DOHH2 (cell line): ENCODE results near the gene MED12L.

Source experiments
- H3F3A ChIP-seq: fragments of 200-600 bp; sonication (generic), shearing (Covaris generic); 2 replicates; pipeline ENCODE4 v1.6.0; 2016; ENCODE audit warnings: antibody characterized with exemption, mild to moderate bottlenecking; ENCODE audit not compliant: control insufficient read depth, insufficient read depth
- H3K27ac ChIP-seq: fragments of 200-600 bp; sonication (generic); 2 replicates; pipeline ENCODE4 v1.5.1; 2014; ENCODE audit warnings: low read depth, mild to moderate bottlenecking, low read length, moderate library complexity
- H3K27me3 ChIP-seq: fragments of 200-600 bp; sonication (generic); 2 replicates; pipeline ENCODE4 v1.6.1; 2014; ENCODE audit warnings: mild to moderate bottlenecking, low read length, mixed read lengths; ENCODE audit not compliant: control insufficient read depth
- H3K36me3 ChIP-seq: fragments of 200-600 bp; sonication (generic); 2 replicates; pipeline ENCODE4 v1.6.1; 2014; ENCODE audit warnings: mild to moderate bottlenecking, low read length, moderate library complexity, mixed read lengths; ENCODE audit not compliant: control insufficient read depth
- H3K4me1 ChIP-seq: fragments of 200-600 bp; sonication (generic); 2 replicates; pipeline ENCODE4 v1.6.1; 2014; ENCODE audit warnings: mild to moderate bottlenecking, low read length, mixed read lengths; ENCODE audit not compliant: control insufficient read depth
- H3K4me2 ChIP-seq: fragments of 200-600 bp; sonication (generic); 2 replicates; pipeline ENCODE4 v1.6.0; 2014; ENCODE audit warnings: mild to moderate bottlenecking, low read length, moderate library complexity
- H3K4me3 ChIP-seq: fragments of 200-600 bp; sonication (generic); 2 replicates; pipeline ENCODE4 v1.5.1; 2014; ENCODE audit warnings: mild to moderate bottlenecking, low read length, mixed read lengths
- H3K79me2 ChIP-seq: fragments of 200-600 bp; sonication (generic); 2 replicates; pipeline ENCODE4 v1.6.1; 2014; ENCODE audit warnings: mild to moderate bottlenecking, low read length, mixed read lengths; ENCODE audit not compliant: control insufficient read depth
- H3K9me2 ChIP-seq: fragments of 200-600 bp; sonication (generic); replicated peaks from 2 replicates; pipeline ENCODE4 v1.6.1; 2014; ENCODE audit warnings: mild to moderate bottlenecking, low read length, mixed read lengths; ENCODE audit not compliant: control insufficient read depth
- H3K9me3 ChIP-seq: fragments of 200-600 bp; sonication (generic); 2 replicates; pipeline ENCODE4 v1.6.1; 2014; ENCODE audit warnings: antibody characterized with exemption, low read length, mixed read lengths; ENCODE audit not compliant: control insufficient read depth, insufficient read depth
- H4K20me1 ChIP-seq: fragments of 200-600 bp; sonication (generic); 2 replicates; pipeline ENCODE4 v1.6.0; 2014; ENCODE audit warnings: low read depth, mild to moderate bottlenecking, antibody characterized with exemption, low read length, moderate library complexity; ENCODE audit not compliant: control insufficient read depth, insufficient read depth
- EZH2phosphoT487 ChIP-seq: fragments of 200-600 bp; sonication (generic); IDR thresholded peaks from 2 replicates; pipeline ENCODE4 v1.6.1; 2017; ENCODE audit warnings: borderline replicate concordance, mild to moderate bottlenecking, antibody characterized with exemption, low read length, moderate library complexity, mixed read lengths
- TF ChIP-seq, protein P1 (sequence below): fragments of 200-600 bp; sonication (generic); IDR thresholded peaks from one replicate; pipeline ENCODE4 v1.5.1; 2014; ENCODE audit warnings: antibody characterized with exemption, mild to moderate bottlenecking, low read depth, low read length; ENCODE audit not compliant: poor library complexity, severe bottlenecking

The MED12L gene

DNA sequence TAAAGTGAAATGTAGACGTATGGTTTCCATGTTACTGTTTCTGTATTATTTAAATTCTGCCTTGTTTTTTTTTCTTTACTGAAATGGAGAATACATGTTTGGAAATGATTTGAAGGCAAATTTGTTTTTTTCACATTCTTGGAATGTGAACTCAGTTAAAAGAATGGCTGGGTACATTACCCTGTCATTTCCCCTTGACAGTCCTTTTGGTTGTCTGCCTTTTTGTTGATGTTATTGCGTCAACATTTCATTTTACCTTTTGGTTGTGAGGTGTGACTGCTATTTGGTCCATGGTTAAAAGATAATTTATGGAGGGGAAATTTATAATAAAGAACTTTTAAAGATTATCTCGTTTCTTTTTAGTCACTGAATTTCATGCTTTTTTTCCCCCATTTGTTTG lies 120.7 kb downstream of the MED12L start:
- H3K4me3 ChIP-seq = no peak overlapping the region
- H3K27ac ChIP-seq = no peak overlapping the region
- no peaks in the 10 kb centered on the region for H3K9me3 ChIP-seq
- H3K9me2 ChIP-seq = no peaks in the 10 kb centered on the region
- H3K4me1 ChIP-seq = no peaks in the 10 kb centered on the region
- no peaks in the 10 kb centered on the region for H3F3A ChIP-seq
- H3K27me3 ChIP-seq = no peaks in the 10 kb centered on the region
- TF ChIP-seq, protein P1, sequence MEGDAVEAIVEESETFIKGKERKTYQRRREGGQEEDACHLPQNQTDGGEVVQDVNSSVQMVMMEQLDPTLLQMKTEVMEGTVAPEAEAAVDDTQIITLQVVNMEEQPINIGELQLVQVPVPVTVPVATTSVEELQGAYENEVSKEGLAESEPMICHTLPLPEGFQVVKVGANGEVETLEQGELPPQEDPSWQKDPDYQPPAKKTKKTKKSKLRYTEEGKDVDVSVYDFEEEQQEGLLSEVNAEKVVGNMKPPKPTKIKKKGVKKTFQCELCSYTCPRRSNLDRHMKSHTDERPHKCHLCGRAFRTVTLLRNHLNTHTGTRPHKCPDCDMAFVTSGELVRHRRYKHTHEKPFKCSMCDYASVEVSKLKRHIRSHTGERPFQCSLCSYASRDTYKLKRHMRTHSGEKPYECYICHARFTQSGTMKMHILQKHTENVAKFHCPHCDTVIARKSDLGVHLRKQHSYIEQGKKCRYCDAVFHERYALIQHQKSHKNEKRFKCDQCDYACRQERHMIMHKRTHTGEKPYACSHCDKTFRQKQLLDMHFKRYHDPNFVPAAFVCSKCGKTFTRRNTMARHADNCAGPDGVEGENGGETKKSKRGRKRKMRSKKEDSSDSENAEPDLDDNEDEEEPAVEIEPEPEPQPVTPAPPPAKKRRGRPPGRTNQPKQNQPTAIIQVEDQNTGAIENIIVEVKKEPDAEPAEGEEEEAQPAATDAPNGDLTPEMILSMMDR = no peak
- no peak for TF ChIP-seq EZH2phosphoT487
- no peaks in the 10 kb centered on the region for H4K20me1 ChIP-seq
- no peak overlapping the region for H3K4me2 ChIP-seq
- no peaks in the 10 kb centered on the region for H3K36me3 ChIP-seq
- no peaks in the 10 kb centered on the region for H3K79me2 ChIP-seq

DNA sequence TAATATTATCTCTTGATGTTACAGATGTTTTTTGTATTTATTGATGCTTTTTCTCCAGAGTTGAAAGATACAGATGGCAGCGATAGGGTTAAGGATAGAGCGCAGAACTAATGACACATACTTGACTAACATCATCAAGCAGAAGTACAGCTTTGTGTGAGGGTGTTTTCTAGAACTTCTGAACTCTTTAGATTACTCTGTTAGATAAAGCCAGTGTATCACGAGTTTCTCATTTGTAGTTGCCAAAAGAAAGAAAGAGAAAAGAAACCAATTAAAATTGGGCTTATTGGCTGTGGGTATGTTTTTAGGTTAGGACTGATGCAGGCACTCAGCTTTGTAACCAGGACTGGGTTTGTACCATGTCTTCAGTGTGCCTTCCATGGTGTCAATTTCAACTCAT lies 124.2 kb downstream of the MED12L start:
- H3K4me1 ChIP-seq = no peaks in the 10 kb centered on the region
- no peaks in the 10 kb centered on the region for H3F3A ChIP-seq
- H3K4me2 ChIP-seq = no peak overlapping the region
- H3K27me3 ChIP-seq = no peaks in the 10 kb centered on the region
- H4K20me1 ChIP-seq = no peaks in the 10 kb centered on the region
- no peaks in the 10 kb centered on the region for H3K79me2 ChIP-seq
- TF ChIP-seq, protein P1 = no peak
- no peak for TF ChIP-seq EZH2phosphoT487
- H3K4me3 ChIP-seq = no peak overlapping the region
- no peaks in the 10 kb centered on the region for H3K36me3 ChIP-seq
- H3K9me2 ChIP-seq = no peaks in the 10 kb centered on the region
- H3K27ac ChIP-seq = no peak overlapping the region
- H3K9me3 ChIP-seq = no peaks in the 10 kb centered on the region

DNA sequence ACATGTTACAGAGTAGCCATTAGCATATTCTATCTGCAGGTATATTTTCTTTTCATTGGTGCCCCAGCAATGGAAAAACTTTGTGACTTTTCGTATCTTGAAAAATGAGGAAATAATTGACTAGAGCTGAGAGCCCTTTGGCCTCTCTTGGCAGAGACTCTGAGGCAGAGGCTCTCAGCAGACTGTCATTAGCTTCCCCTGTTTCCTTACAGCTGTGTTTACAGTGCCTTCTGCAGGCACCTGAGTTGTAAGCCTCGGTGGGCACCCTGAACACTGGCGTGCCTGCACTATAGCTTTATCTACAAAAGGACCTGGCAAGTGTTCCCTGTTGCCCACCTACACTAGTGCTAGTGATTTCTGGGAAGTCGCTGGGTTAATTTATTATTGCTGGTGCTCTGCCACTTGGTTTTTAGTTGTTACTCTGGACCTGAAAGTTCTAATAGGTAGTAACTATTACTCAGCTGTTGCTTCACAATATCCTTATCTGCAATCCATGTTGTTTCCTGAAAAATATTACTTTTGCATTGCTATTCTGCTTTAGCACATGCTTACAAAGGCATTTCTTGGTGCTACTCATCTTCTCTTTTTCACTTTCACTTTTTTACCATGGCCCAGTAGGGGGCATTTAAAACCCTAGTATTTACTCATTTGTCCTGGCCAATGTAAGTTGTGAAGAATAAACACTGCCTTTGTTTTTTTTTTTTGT lies 125.4 kb downstream of the MED12L start:
- H4K20me1 ChIP-seq = no peaks in the 10 kb centered on the region
- H3K4me1 ChIP-seq = no peaks in the 10 kb centered on the region
- no peaks in the 10 kb centered on the region for H3K79me2 ChIP-seq
- H3K36me3 ChIP-seq = no peaks in the 10 kb centered on the region
- no peaks in the 10 kb centered on the region for H3F3A ChIP-seq
- no peak overlapping the region for H3K4me2 ChIP-seq
- no peaks in the 10 kb centered on the region for H3K9me3 ChIP-seq
- no peak overlapping the region for H3K27ac ChIP-seq
- no peaks in the 10 kb centered on the region for H3K9me2 ChIP-seq
- TF ChIP-seq, protein P1 = peak; percentile 15
- no peak for TF ChIP-seq EZH2phosphoT487
- no peak overlapping the region for H3K4me3 ChIP-seq
- no peaks in the 10 kb centered on the region for H3K27me3 ChIP-seq
